Memory B cell (primary cell): ENCODE data around the gene ADAMTS4.

Source experiments
- ATAC-seq: fragments of 150-1000 bp; cut with Tn5 transposase; 2 replicates; pipeline ENCODE4 v1.10.0; 2021; ENCODE audit warnings: low read depth, mild to moderate bottlenecking, moderate library complexity
- DNase-seq, 2 donors: peaks; one replicate each; pipeline ENCODE4 v3.0.0; 2022; ENCODE audit warnings: low spot score in 2 of 2
- H3K27ac Mint-ChIP-seq: one replicate; pipeline ENCODE4 v1.8.0; 2022; ENCODE audit warnings: mild to moderate bottlenecking, moderate library complexity, mixed read lengths
- H3K27me3 Mint-ChIP-seq: one replicate; pipeline ENCODE4 v1.8.0; 2022; ENCODE audit warnings: mixed read lengths
- H3K36me3 Mint-ChIP-seq: one replicate; pipeline ENCODE4 v1.8.0; 2022; ENCODE audit warnings: mild to moderate bottlenecking, mixed read lengths
- H3K4me1 Mint-ChIP-seq: one replicate; pipeline ENCODE4 v1.8.0; 2022; ENCODE audit warnings: mixed read lengths
- H3K4me3 Mint-ChIP-seq: one replicate; pipeline ENCODE4 v1.8.0; 2022; ENCODE audit warnings: mild to moderate bottlenecking, moderate library complexity, mixed read lengths
- H3K9me3 Mint-ChIP-seq: one replicate; pipeline ENCODE4 v1.8.0; 2022; ENCODE audit warnings: mixed read lengths

The ADAMTS4 gene

DNA sequence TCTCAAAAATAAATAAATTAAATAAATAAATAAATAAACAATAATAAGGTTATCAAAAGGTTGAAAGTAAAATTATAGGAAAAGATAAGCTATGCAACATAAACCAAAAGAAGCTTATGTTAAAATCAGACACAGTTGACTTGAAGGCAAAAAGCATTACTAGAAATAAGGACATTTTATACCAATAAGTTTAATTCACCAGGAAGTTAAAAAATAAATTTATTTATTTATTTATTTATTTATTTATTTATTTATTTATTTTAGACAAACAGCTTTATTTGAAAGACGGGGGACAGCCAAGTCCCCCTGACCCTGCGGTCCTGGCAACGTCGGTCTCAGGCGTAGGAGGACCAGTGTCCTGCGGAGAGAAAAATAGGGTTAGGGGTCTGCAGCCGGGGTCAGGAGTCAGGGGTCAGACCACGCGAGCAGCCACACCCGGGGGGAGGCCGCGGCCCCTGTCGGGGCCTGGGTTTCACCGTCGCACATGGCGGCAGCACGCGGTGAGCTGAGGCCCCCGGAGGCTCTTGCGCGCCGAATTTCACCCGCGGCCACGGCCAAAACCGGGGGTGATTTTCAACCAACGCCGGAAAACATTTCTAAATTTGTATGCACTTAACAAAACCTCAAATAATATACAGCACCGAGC, 58.0 kb downstream of the ADAMTS4 start:
- Mint-ChIP-seq H3K9me3 (no peaks in the 10 kb centered on the region), H3K36me3 (peaks cover 1% of the 10 kb centered on the region)

DNA sequence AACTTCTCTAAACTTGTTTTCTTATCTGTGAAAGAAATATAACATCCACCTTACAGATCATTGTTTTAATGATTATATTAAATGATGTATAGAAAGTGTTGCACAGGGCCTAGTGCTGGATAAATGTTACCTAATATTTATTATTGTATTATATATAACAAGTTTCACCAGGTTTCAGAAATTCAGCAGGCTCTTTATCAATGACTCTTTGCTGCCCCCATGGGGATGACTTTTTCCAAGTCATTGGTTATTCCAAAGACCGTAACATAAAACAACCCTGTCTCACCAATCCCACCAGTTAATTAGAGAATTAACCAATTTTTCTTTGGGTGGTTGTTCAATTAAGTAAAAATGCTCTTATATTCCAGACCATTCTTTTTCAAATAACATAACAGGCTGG, 59.1 kb downstream of the ADAMTS4 start:
- peak; percentile 52 for ATAC-seq
- H3K4me3 Mint-ChIP-seq: no peak overlapping the region
- DNase-seq: peak in 1 of 2 donors; percentile 46
- peaks cover 2% of the 10 kb centered on the region for H3K36me3 Mint-ChIP-seq
- H3K9me3 Mint-ChIP-seq: no peaks in the 10 kb centered on the region
- no peaks in the 10 kb centered on the region for H3K27me3 Mint-ChIP-seq
- H3K4me1 Mint-ChIP-seq: peaks cover 4% of the 10 kb centered on the region
- no peak overlapping the region for H3K27ac Mint-ChIP-seq

More for the DNA sequence above, 58.0 kb downstream of the ADAMTS4 start:
- Mint-ChIP-seq H3K27me3 (no peaks in the 10 kb centered on the region), H3K27ac (no peak overlapping the region), H3K4me3 (no peak overlapping the region), H3K4me1 (peaks cover 4% of the 10 kb centered on the region)
- no peak for ATAC-seq
- DNase-seq: no peak

DNA sequence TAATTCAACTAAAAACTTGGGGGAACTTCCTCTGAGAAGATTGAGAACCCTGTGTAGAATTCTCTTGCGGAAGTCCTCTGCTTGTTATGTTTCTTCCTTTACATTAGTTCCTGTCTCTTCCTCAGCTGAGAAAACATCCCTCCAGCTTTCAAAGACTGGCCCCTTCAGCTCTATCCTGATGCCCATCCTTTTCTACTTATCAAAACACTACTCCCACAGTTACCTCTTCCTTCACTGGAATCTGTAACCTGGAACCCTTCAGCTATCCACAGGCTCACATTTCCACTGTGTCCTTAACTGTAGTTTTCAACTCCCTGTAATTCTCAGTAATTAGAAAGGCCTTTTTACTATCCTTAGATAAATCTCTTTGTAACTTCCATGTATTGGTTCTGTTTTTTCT, 60.4 kb downstream of the ADAMTS4 start:
- no peak overlapping the region for H3K4me3 Mint-ChIP-seq

DNA sequence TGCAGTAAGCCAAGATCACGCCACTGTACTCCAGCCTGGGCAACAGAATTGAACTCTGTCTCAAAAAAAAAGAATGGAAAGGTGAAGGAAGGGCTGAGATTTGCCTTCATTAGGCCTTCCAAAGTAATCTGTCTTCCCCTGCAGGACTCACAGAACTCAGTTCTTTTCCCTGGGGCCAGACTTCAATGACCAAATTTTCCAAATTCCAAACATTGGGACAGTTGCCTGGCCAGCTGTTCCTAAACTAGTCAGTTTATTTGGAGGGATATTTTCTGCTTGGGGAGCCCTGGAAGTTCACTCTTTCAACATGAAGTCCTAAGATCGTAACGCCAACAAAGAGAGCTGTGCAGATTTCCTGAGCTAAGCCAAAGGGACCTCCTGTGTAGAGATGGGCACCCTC, 61.0 kb downstream of the ADAMTS4 start:
- Mint-ChIP-seq H3K9me3 (no peaks in the 10 kb centered on the region), H3K36me3 (peaks cover 2% of the 10 kb centered on the region), H3K4me1 (peaks cover 4% of the 10 kb centered on the region), H3K27ac (peak overlapping the region; percentile 28), H3K4me3 (no peak overlapping the region), H3K27me3 (no peaks in the 10 kb centered on the region)
- no peak for ATAC-seq
- no peak for DNase-seq

More for the DNA sequence above, 60.4 kb downstream of the ADAMTS4 start:
- H3K36me3 Mint-ChIP-seq: peaks cover 2% of the 10 kb centered on the region
- ATAC-seq: no peak
- peaks cover 4% of the 10 kb centered on the region for H3K4me1 Mint-ChIP-seq
- no peak for DNase-seq
- peak overlapping the region; percentile 14 for H3K27ac Mint-ChIP-seq
- H3K9me3 Mint-ChIP-seq: no peaks in the 10 kb centered on the region
- no peaks in the 10 kb centered on the region for H3K27me3 Mint-ChIP-seq
